Measurements from ENCODE around the gene MPDU1. TPM values are rescaled to one million over a fixed set of nuclear protein-coding genes. Genes with fewer than 3 reads are reported as not detected.

MPDU1 gene
- 167 and 177 TPM in 2 replicates for total RNA-seq (ENCODE audit: low replicate concordance)

DNA sequence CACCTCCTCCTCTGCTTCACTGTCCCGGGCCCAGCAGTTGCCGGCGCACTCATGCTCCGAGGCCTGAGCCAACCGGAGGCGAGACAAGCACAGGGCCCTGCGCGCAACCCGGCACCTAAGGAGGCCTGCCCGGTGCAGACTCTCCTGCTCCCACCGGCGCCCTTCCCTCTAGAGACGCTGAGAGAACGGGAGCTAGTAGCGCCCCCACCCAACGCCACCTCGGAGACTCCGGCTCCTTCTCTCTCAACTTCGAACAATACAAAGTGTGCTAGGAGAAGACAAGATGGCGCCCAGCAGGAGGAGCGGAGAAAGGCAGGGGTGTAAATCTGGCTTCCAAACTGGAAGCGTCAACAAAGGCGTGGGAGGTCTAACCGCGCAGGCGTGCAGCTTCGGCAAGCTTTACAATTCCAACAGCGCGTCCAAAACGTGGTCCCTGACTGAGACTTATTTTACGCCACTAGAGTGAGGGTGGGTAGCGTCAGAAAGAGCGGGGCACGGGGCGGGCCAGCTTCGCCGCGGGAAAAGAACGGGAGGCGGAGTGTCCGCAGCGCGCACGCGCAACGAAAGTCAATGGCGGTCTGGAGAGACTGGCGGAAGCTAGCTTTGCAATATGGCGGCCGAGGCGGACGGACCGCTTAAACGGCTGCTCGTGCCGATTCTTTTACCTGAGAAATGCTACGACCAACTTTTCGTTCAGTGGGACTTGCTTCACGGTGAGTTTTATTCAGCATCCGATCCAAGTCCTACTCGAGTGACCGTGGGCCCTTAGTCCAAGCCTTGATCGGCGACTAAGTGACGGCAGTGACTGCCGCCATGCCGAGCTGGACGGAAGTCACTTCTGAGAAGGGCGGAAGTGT lies at the start of gene MPDU1:
Gene MPDU1 (plus strand): TSS at position 600 of the 857 bp plus-strand sequence. CDS start 11 bp downstream, at position 611.
- H3F3A ChIP-seq (ENCODE audit: low read depth) = peaks cover 51% of the 10 kb centered on the region
- Mint-ChIP-seq H3K27me3 (ENCODE audit: insufficient read depth, low read depth) (peaks cover 15% of the 10 kb centered on the region), H3K9me3 (no peaks in the 10 kb centered on the region), H3K4me3 (peak within 1 kb of the TSS; percentile 100), H3K27ac (peak within 1 kb of the TSS; percentile 100), H3K36me3 (peaks cover 16% of the 10 kb centered on the region), H3K4me1 (peaks cover 38% of the 10 kb centered on the region)
- TF ChIP-seq EZH2phosphoT487 (IDR thresholded peaks at IDR 0.05) (no peak), CTCF (IDR thresholded peaks at IDR 0.05) (no peak), EZH2 (IDR thresholded peaks at IDR 0.05) (no peak)
- H3K9me3 ChIP-seq (ENCODE audit: low read depth) = no peaks in the 10 kb centered on the region
- H3K27ac ChIP-seq = peak within 1 kb of the TSS; percentile 93
- peaks cover 34% of the 10 kb centered on the region for H3K79me2 ChIP-seq (ENCODE audit: low read depth)
- peak within 1 kb of the TSS; percentile 91 for H2AFZ ChIP-seq (replicated peaks)
- H3K4me3 ChIP-seq = peak within 1 kb of the TSS; percentile 57
- H4K20me1 ChIP-seq (ENCODE audit: low read depth) = peaks cover 8% of the 10 kb centered on the region
- peak within 1 kb of the TSS; percentile 92 for H3K9ac ChIP-seq
- peak; percentile 98 for DNase-seq (ENCODE audit: low spot score)
- H3K4me2 ChIP-seq = peak within 1 kb of the TSS; percentile 86
- peaks cover 15% of the 10 kb centered on the region for H3K4me1 ChIP-seq
- H3K27me3 ChIP-seq = no peaks in the 10 kb centered on the region
- no peaks in the 10 kb centered on the region for H3K36me3 ChIP-seq

- Histone ChIP-seq H3K27me3 (peaks cover 7% of the 10 kb centered on the region), H3K4me3 (no peak overlapping the region), H2AFZ (replicated peaks) (no peak overlapping the region), H3K4me1 (no peaks in the 10 kb centered on the region), H3K9me3 (ENCODE audit: low read depth) (no peaks in the 10 kb centered on the region), H3K4me2 (no peak overlapping the region), H3K27ac (no peak overlapping the region), H4K20me1 (ENCODE audit: low read depth) (no peaks in the 10 kb centered on the region), H3K36me3 (no peaks in the 10 kb centered on the region), H3F3A (ENCODE audit: low read depth) (no peaks in the 10 kb centered on the region), H3K9ac (no peak overlapping the region), H3K79me2 (ENCODE audit: low read depth) (no peaks in the 10 kb centered on the region)
- no peaks in the 10 kb centered on the region for H3K36me3 Mint-ChIP-seq
- no peak for DNase-seq (ENCODE audit: low spot score)
- peaks cover 6% of the 10 kb centered on the region for H3K27me3 Mint-ChIP-seq (ENCODE audit: insufficient read depth, low read depth)
- no peak overlapping the region for H3K27ac Mint-ChIP-seq
- peaks cover 3% of the 10 kb centered on the region for H3K4me1 Mint-ChIP-seq
- TF ChIP-seq CTCF (IDR thresholded peaks at IDR 0.05) = no peak
- TF ChIP-seq EZH2phosphoT487 (IDR thresholded peaks at IDR 0.05) = no peak
- no peak for TF ChIP-seq EZH2 (IDR thresholded peaks at IDR 0.05)
- peaks cover 14% of the 10 kb centered on the region for H3K9me3 Mint-ChIP-seq
- H3K4me3 Mint-ChIP-seq = no peak overlapping the region
Measured at GRCh38 chr17:7538050-7538449, 45.6 kb upstream of the MPDU1 start.

- Histone ChIP-seq H3K4me1 (no peaks in the 10 kb centered on the region), H3K4me2 (no peak overlapping the region), H3K9ac (no peak overlapping the region), H3K4me3 (no peak overlapping the region), H3K27ac (no peak overlapping the region), H2AFZ (replicated peaks) (no peak overlapping the region), H3F3A (ENCODE audit: low read depth) (no peaks in the 10 kb centered on the region), H3K79me2 (ENCODE audit: low read depth) (no peaks in the 10 kb centered on the region), H3K27me3 (peaks cover 15% of the 10 kb centered on the region), H3K36me3 (no peaks in the 10 kb centered on the region), H4K20me1 (ENCODE audit: low read depth) (no peaks in the 10 kb centered on the region), H3K9me3 (ENCODE audit: low read depth) (no peaks in the 10 kb centered on the region)
- Mint-ChIP-seq H3K27ac (peak overlapping the region; percentile 16), H3K36me3 (no peaks in the 10 kb centered on the region), H3K9me3 (peaks cover 14% of the 10 kb centered on the region), H3K27me3 (ENCODE audit: insufficient read depth, low read depth) (peaks cover 7% of the 10 kb centered on the region), H3K4me1 (peaks cover 3% of the 10 kb centered on the region), H3K4me3 (no peak overlapping the region)
- no peak for DNase-seq (ENCODE audit: low spot score)
- TF ChIP-seq EZH2 (IDR thresholded peaks at IDR 0.05) = no peak
- no peak for TF ChIP-seq EZH2phosphoT487 (IDR thresholded peaks at IDR 0.05)
- TF ChIP-seq CTCF (IDR thresholded peaks at IDR 0.05) = no peak
Measured at GRCh38 chr17:7538891-7539545, 44.6 kb upstream of the MPDU1 start.

All from neural progenitor cell (in vitro differentiated cells).